Measurements from ENCODE around the gene PDZD8. TPM values are rescaled to one million over a fixed set of nuclear protein-coding genes. Genes with fewer than 3 reads are reported as not detected.
"Not testable (repeated sequence)": the region's sequence is repeated elsewhere in the genome, so short reads cannot be mapped to it uniquely, and the experiment has no call there.

The PDZD8 gene
- total RNA-seq, 2 experiments from 2014 or later: 10.5 to 26.4 TPM

DNA sequence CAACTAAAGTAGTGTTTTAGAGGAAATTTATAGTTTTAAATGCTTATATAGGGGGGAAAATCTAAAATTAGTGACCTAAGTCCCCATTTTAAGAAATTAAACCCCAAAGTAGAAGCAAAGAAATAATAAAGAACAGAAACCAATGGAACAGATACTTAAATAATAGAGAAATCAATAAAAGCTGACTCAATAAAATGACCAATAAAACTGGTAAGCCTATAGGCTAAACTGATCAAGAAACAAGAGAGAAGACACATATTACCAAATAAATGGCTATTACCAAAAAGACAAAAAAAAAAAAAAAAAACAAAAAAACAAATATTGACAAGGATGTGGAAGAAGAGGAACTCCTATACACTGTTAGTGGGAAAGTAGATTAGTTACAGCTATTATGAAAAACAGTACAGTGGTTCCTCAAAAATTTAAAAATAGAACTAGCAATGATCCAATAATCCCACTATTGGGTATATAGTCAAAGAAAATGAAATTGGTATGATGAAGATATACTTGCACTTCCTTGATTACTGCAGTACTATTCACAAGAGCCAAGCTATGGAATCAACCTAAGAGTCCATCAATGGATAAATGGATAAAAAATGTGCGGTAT is 81.1 kb downstream of the PDZD8 start:
- Histone ChIP-seq H3K4me1 (ENCODE audit: insufficient read depth, low read length, poor library complexity, severe bottlenecking) (no peaks in the 10 kb centered on the region), H3K27ac (ENCODE audit: low read depth, low read length, poor library complexity, severe bottlenecking) (no peak overlapping the region), H3K9me2 (ENCODE audit: insufficient read depth, low read length) (no peaks in the 10 kb centered on the region), H4K20me1 (ENCODE audit: insufficient read depth, low read length) (no peaks in the 10 kb centered on the region), H2AFZ (ENCODE audit: low read length) (no peak overlapping the region), H3K4me3 (ENCODE audit: low read depth, low read length, poor library complexity, severe bottlenecking) (no peak overlapping the region), H3K9me3 (ENCODE audit: low read length) (no peaks in the 10 kb centered on the region), H3K4me2 (ENCODE audit: low read length) (no peak overlapping the region), H3K36me3 (ENCODE audit: insufficient read depth, low read length) (peaks cover 10% of the 10 kb centered on the region; the same call in 1 of the 2 replicates), H3K79me2 (ENCODE audit: insufficient read depth, low read depth, low read length) (no peaks in the 10 kb centered on the region)
- TF ChIP-seq, protein P1, sequence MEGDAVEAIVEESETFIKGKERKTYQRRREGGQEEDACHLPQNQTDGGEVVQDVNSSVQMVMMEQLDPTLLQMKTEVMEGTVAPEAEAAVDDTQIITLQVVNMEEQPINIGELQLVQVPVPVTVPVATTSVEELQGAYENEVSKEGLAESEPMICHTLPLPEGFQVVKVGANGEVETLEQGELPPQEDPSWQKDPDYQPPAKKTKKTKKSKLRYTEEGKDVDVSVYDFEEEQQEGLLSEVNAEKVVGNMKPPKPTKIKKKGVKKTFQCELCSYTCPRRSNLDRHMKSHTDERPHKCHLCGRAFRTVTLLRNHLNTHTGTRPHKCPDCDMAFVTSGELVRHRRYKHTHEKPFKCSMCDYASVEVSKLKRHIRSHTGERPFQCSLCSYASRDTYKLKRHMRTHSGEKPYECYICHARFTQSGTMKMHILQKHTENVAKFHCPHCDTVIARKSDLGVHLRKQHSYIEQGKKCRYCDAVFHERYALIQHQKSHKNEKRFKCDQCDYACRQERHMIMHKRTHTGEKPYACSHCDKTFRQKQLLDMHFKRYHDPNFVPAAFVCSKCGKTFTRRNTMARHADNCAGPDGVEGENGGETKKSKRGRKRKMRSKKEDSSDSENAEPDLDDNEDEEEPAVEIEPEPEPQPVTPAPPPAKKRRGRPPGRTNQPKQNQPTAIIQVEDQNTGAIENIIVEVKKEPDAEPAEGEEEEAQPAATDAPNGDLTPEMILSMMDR (conservative IDR thresholded peaks at IDR 0.05; ENCODE audit: low read length): no peak
- TF ChIP-seq EZH2phosphoT487 (IDR thresholded peaks at IDR 0.05; ENCODE audit: borderline replicate concordance, low read depth, low read length): no peak
- no peak for DNase-seq (ENCODE audit: low spot score)
- BruUV-seq (replicated peaks): no TSS peak
- CTCF ChIA-PET (ENCODE audit: unreplicated experiment): no interaction called here
- intact Hi-C loops (cut with micrococcal nuclease; ENCODE audit: unreplicated experiment): no loop called here
- POLR2A ChIA-PET: interaction anchor here (0.6 kb wide), 1 partner anchor 631 kb away, joined by 3 read pairs; no protein-coding TSS in a partner anchor

DNA sequence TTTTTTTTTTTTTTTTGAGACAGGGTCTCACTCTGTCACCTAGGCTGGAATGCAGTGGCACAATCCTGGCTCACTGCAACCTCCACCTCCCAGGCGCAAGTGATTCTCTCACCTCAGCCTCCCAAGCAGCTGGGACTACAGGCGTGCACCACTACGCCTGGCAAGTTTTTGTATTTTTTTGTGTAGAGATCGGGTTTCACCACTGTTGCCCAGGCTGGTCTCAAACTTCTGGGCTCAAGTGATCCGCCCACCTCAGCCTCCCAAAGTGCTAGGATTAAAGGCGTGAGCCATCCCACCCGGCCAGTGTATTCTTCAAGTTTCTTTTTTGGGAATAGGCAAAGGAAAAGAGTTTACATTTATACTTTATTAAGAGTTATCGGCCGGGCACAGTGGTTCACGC is 84.4 kb downstream of the PDZD8 start:
- H3K36me3 ChIP-seq (ENCODE audit: insufficient read depth, low read length): peaks cover 20% of the 10 kb centered on the region
- CTCF ChIA-PET (ENCODE audit: unreplicated experiment); POLR2A ChIA-PET; H3K9me3 ChIP-seq (ENCODE audit: low read length); H3K27ac ChIP-seq (ENCODE audit: low read depth, low read length, poor library complexity, severe bottlenecking); H4K20me1 ChIP-seq (ENCODE audit: insufficient read depth, low read length); intact Hi-C loops (cut with micrococcal nuclease; ENCODE audit: unreplicated experiment); DNase-seq (ENCODE audit: low spot score); BruUV-seq (replicated peaks); H3K79me2 ChIP-seq (ENCODE audit: insufficient read depth, low read depth, low read length); H3K4me3 ChIP-seq (ENCODE audit: low read depth, low read length, poor library complexity, severe bottlenecking); H3K4me2 ChIP-seq (ENCODE audit: low read length); H3K9me2 ChIP-seq (ENCODE audit: insufficient read depth, low read length); H2AFZ ChIP-seq (ENCODE audit: low read length); H3K4me1 ChIP-seq (ENCODE audit: insufficient read depth, low read length, poor library complexity, severe bottlenecking): not testable (repeated sequence)

DNA sequence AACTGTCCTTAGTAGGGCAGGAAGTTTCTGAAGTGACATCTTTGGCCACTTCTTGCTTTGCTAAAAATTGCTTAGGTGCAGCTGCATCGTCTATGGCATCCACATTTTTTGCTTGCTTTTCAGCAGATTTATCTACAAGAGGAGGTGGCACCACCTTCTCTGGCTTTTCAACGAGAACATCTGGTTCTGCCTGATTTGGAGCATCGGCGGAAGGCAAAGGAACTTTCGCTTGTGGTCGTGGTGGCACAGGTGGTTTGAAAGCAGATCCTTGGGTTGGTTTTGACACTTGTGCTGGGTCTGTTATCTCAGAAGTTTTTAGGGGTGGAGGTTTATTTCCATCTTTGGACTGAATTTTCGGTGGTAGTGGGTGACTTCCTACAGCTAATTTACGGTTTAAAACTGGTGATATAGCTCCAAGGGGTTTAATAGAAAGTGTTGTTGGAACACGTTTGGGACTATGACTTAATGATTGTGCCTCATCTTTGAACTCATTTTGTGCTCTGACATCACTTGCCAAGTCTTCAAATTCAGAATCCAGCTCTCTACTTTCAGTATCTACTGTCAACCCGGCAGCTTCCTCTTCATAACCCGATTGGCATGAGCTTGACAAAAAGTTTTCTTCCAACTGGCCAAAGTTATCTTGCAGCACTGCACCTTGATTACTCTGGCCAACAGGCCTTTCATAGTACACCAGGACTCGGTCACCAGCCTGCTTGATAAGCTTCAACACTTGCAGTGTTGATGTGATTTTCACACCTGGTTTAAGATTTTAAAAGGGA is 90.3 kb downstream of the PDZD8 start:
- Histone ChIP-seq H3K4me1 (ENCODE audit: insufficient read depth, low read length, poor library complexity, severe bottlenecking) (no peaks in the 10 kb centered on the region), H3K4me3 (ENCODE audit: low read depth, low read length, poor library complexity, severe bottlenecking) (no peak overlapping the region), H3K9me3 (ENCODE audit: low read length) (no peaks in the 10 kb centered on the region), H4K20me1 (ENCODE audit: insufficient read depth, low read length) (no peaks in the 10 kb centered on the region), H3K36me3 (ENCODE audit: insufficient read depth, low read length) (peaks cover 40% of the 10 kb centered on the region), H3K4me2 (ENCODE audit: low read length) (no peak overlapping the region), H3K79me2 (ENCODE audit: insufficient read depth, low read depth, low read length) (no peaks in the 10 kb centered on the region), H3K9me2 (ENCODE audit: insufficient read depth, low read length) (no peaks in the 10 kb centered on the region), H3K27ac (ENCODE audit: low read depth, low read length, poor library complexity, severe bottlenecking) (no peak overlapping the region), H2AFZ (ENCODE audit: low read length) (no peak overlapping the region)
- DNase-seq (ENCODE audit: low spot score): no peak
- intact Hi-C loops (cut with micrococcal nuclease; ENCODE audit: unreplicated experiment): no loop called here
- ChIA-PET POLR2A (no interaction called here), CTCF (ENCODE audit: unreplicated experiment) (no interaction called here)
- TF ChIP-seq, protein P1 (conservative IDR thresholded peaks at IDR 0.05; ENCODE audit: low read length): no peak
- TF ChIP-seq EZH2phosphoT487 (IDR thresholded peaks at IDR 0.05; ENCODE audit: borderline replicate concordance, low read depth, low read length): no peak
- BruUV-seq (replicated peaks): no TSS peak

Data from OCI-LY7 (cell line).